ENCODE results near the gene HES5. TPM values are rescaled to one million over a fixed set of nuclear protein-coding genes. Genes with fewer than 3 reads are reported as not detected.

Gene HES5
- total and polyA plus RNA-seq, 7 experiments from 2014 or later = not detected

DNA sequence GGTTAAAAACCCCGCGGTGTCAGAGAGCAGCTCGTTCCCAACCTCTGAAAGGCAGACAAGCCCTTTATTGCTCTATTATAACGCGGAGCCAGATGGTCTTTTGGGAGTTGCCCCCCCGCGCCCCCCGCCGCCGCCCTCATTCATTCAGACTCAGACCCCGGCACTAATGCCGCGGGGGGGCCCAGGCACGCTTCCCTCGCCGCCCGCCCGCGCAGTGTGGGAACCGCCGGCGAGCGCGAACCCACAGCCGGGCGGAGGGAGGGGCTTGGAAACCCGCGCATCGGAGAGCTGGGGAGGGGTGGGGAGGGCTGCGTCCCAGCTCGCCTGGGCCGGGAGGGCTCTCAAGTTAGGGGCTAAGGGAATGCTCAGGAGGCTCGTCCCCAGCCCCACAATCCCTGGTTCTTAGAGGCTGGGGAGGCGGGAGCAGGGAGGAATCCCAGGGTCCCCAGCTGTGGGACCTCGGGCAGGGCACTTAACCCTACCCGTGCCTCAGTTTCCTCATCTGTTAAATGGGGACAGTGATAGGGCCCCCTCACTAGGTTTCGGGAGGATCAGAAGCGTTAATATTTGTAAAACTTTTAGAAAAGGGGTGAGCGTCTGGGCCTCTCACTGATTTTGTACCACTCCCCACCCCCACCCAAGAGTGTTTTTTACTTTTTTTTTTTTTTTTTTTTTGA, 10.9 kb upstream of the HES5 start:
- no peak overlapping the region for H3K27ac Mint-ChIP-seq
- intact Hi-C loops (cut with micrococcal nuclease) = no loop called here
- H3K27me3 Mint-ChIP-seq = peaks cover 0 to 25% (median 0%) of the 10 kb centered on the region in 5 donors
- peaks cover 0 to 26% (median 6%) of the 10 kb centered on the region in 7 donors for H3K4me1 Mint-ChIP-seq
- H3K4me3 Mint-ChIP-seq = peak overlapping the region in 3 of 10 donors; percentile 23 to 42 (median 41)
- no peaks in the 10 kb centered on the region for H3K9me3 Mint-ChIP-seq
- no peak overlapping the region for H3K27ac ChIP-seq (ENCODE audit: low read depth, low read length)
- CTCF ChIA-PET = interaction anchor here (1.1 kb wide), 1 partner anchor 17 kb away, joined by 3 read pairs; no protein-coding TSS in a partner anchor
- no peak for ATAC-seq
- POLR2A ChIA-PET = interaction anchor here (1.1 to 11.7 kb wide), 2 partner anchors 11 to 149 kb away, joined by 5 to 294 read pairs; partner anchors contain the start of genes HES5, MORN1, PANK4 and RER1
- H3K9me3 ChIP-seq (ENCODE audit: control insufficient read depth in 2 of 3, low read length in 3 of 3) = no peaks in the 10 kb centered on the region
- H3K36me3 Mint-ChIP-seq = no peaks in the 10 kb centered on the region
- no peaks in the 10 kb centered on the region for H3K36me3 ChIP-seq (ENCODE audit: control insufficient read depth in 2 of 3, insufficient read depth in 3 of 3, low read length in 3 of 3)
- H3K4me1 ChIP-seq (ENCODE audit: control insufficient read depth in 2 of 2, insufficient read depth in 2 of 2, low read length in 2 of 2) = peaks cover 0 to 24% of the 10 kb centered on the region in 2 donors
- H3K27me3 ChIP-seq (ENCODE audit: control insufficient read depth in 2 of 2, insufficient read depth in 2 of 2, low read length in 2 of 2) = no peaks in the 10 kb centered on the region
- no peak overlapping the region for H3K4me3 ChIP-seq (ENCODE audit: low read length)
- no peak for DNase-seq

DNA sequence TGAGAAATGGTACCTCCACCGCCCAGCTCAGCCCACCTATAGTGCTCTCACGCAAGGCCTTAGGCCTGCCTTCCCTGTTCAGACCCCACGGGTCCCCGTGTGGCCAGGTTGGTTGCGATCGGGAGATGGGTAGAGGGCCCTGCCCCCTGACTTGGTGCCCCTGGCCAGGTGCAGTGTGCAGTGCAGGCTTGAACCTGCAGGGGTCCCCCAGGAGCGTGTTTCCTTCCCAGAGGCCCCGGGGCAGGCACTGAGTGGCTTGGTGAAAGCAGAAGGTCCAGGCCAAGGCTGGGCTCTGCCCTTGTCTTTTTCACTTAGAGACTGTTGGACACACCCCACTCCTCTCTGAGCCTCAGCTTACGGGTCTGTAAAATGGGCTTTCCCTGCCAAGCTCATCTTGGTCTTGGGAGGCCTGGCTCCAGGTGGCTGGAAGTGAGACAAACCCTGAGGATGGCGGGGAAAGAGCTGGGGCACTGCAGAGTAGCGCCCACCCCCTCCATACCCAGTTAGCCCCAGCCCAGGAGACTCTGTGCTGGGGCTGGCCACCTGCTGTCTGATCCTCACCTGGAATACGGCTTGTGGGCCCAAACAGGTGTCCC, 9.3 kb upstream of the HES5 start:
- Mint-ChIP-seq H3K9me3 (no peaks in the 10 kb centered on the region), H3K36me3 (no peaks in the 10 kb centered on the region), H3K4me1 (peaks cover 0 to 19% (median 6%) of the 10 kb centered on the region in 7 donors), H3K27ac (no peak overlapping the region), H3K27me3 (peaks cover 0 to 31% (median 0%) of the 10 kb centered on the region in 5 donors), H3K4me3 (no peak overlapping the region)
- no peaks in the 10 kb centered on the region for H3K9me3 ChIP-seq (ENCODE audit: control insufficient read depth in 2 of 3, low read length in 3 of 3)
- H3K4me3 ChIP-seq (ENCODE audit: low read length) = no peak overlapping the region
- ChIA-PET POLR2A (interaction anchor here (0.9 to 11.7 kb wide), 3 partner anchors 9 to 148 kb away, joined by 4 to 294 read pairs (median 5); partner anchors contain the start of genes HES5, MORN1, PANK4 and RER1), CTCF (interaction anchor here (1.5 kb wide), 1 partner anchor 8 kb away, joined by 3 read pairs; no protein-coding TSS in a partner anchor)
- H3K4me1 ChIP-seq (ENCODE audit: control insufficient read depth in 2 of 2, insufficient read depth in 2 of 2, low read length in 2 of 2) = peaks cover 0 to 15% of the 10 kb centered on the region in 2 donors
- ATAC-seq (peak; percentile 63), DNase-seq (no peak)
- H3K27me3 ChIP-seq (ENCODE audit: control insufficient read depth in 2 of 2, insufficient read depth in 2 of 2, low read length in 2 of 2) = no peaks in the 10 kb centered on the region
- intact Hi-C loops (cut with micrococcal nuclease) = no loop called here
- H3K27ac ChIP-seq (ENCODE audit: low read depth, low read length) = no peak overlapping the region
- H3K36me3 ChIP-seq (ENCODE audit: control insufficient read depth in 2 of 3, insufficient read depth in 3 of 3, low read length in 3 of 3) = no peaks in the 10 kb centered on the region

DNA sequence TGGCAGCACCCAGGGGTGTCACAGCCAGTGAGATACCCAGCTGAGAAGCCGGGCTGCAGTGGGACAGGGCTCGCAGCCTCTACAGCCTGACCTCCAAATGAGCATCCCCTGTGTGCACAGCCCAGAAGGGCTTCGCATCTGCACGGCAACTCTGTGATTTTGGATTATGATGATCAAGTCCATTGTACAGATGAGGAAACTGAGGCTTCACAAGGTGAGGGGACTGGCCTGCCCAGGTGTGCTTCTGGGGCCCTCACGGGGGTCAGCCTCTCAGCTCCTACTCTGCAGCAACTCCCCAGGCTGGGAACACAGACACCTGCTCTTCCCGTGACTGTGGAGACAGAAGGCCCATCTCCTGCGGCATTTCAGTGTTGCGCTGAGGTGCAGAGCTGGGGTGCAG, 8.8 kb upstream of the HES5 start:
- no peak overlapping the region for H3K4me3 Mint-ChIP-seq
- ChIA-PET CTCF (interaction anchor here (1.5 kb wide), 1 partner anchor 8 kb away, joined by 3 read pairs; no protein-coding TSS in a partner anchor), POLR2A (interaction anchor here (1.6 to 11.7 kb wide), 2 partner anchors 9 to 10 kb away, joined by 4 to 294 read pairs; partner anchors contain the start of genes HES5 and PANK4)
- peaks cover 0 to 33% (median 0%) of the 10 kb centered on the region in 5 donors for H3K27me3 Mint-ChIP-seq
- H3K36me3 ChIP-seq (ENCODE audit: control insufficient read depth in 2 of 3, insufficient read depth in 3 of 3, low read length in 3 of 3) = no peaks in the 10 kb centered on the region
- no peak overlapping the region for H3K27ac Mint-ChIP-seq
- intact Hi-C loops (cut with micrococcal nuclease) = no loop called here
- H3K4me1 Mint-ChIP-seq = peaks cover 0 to 14% (median 6%) of the 10 kb centered on the region in 7 donors
- H3K27ac ChIP-seq (ENCODE audit: low read depth, low read length) = no peak overlapping the region
- no peaks in the 10 kb centered on the region for H3K9me3 ChIP-seq (ENCODE audit: control insufficient read depth in 2 of 3, low read length in 3 of 3)
- H3K27me3 ChIP-seq (ENCODE audit: control insufficient read depth in 2 of 2, insufficient read depth in 2 of 2, low read length in 2 of 2) = no peaks in the 10 kb centered on the region
- DNase-seq (no peak), ATAC-seq (no peak)
- H3K9me3 Mint-ChIP-seq = no peaks in the 10 kb centered on the region
- H3K36me3 Mint-ChIP-seq = no peaks in the 10 kb centered on the region
- H3K4me3 ChIP-seq (ENCODE audit: low read length) = no peak overlapping the region
- H3K4me1 ChIP-seq (ENCODE audit: control insufficient read depth in 2 of 2, insufficient read depth in 2 of 2, low read length in 2 of 2) = peaks cover 0 to 11% of the 10 kb centered on the region in 2 donors

DNA sequence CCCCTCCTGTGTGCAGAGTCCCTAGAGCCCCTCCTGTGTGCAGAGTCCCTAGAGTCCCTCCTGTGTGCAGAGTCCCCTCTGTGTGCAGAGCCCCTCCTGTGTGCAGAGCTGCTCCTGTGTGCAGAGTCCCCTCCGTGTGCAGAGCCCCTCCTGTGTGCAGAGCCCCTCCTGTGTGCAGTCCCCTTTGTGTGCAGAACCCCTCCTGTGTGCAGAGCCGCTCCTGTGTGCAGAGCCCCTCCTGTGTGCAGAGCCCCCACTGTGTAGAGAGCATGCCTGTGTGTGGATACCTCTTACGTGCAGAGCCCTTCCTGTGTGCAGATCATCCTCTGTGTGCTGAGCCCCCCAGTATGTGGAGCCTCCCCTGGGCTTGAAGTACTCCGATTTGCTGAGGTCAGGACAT, 8.3 kb upstream of the HES5 start:
- H3K4me3 ChIP-seq (ENCODE audit: low read length) = no peak overlapping the region
- H3K9me3 ChIP-seq (ENCODE audit: control insufficient read depth in 2 of 3, low read length in 3 of 3) = no peaks in the 10 kb centered on the region
- H3K27ac ChIP-seq (ENCODE audit: low read depth, low read length) = no peak overlapping the region
- POLR2A ChIA-PET = interaction anchor here (1.6 to 11.7 kb wide), 2 partner anchors 9 to 10 kb away, joined by 4 to 294 read pairs; partner anchors contain the start of genes HES5 and PANK4
- H3K27me3 Mint-ChIP-seq = peaks cover 0 to 36% (median 0%) of the 10 kb centered on the region in 5 donors
- H3K27me3 ChIP-seq (ENCODE audit: control insufficient read depth in 2 of 2, insufficient read depth in 2 of 2, low read length in 2 of 2) = no peaks in the 10 kb centered on the region
- CTCF ChIA-PET = no interaction called here
- peak overlapping the region in 1 of 9 donors; percentile 23 for H3K27ac Mint-ChIP-seq
- peaks cover 0 to 8% of the 10 kb centered on the region in 2 donors for H3K4me1 ChIP-seq (ENCODE audit: control insufficient read depth in 2 of 2, insufficient read depth in 2 of 2, low read length in 2 of 2)
- no peak for ATAC-seq
- no peaks in the 10 kb centered on the region for H3K36me3 Mint-ChIP-seq
- H3K36me3 ChIP-seq (ENCODE audit: control insufficient read depth in 2 of 3, insufficient read depth in 3 of 3, low read length in 3 of 3) = no peaks in the 10 kb centered on the region
- H3K4me3 Mint-ChIP-seq = no peak overlapping the region
- no peaks in the 10 kb centered on the region for H3K9me3 Mint-ChIP-seq
- DNase-seq = no peak
- intact Hi-C loops (cut with micrococcal nuclease) = no loop called here
- H3K4me1 Mint-ChIP-seq = peaks cover 0 to 13% (median 6%) of the 10 kb centered on the region in 7 donors

DNA sequence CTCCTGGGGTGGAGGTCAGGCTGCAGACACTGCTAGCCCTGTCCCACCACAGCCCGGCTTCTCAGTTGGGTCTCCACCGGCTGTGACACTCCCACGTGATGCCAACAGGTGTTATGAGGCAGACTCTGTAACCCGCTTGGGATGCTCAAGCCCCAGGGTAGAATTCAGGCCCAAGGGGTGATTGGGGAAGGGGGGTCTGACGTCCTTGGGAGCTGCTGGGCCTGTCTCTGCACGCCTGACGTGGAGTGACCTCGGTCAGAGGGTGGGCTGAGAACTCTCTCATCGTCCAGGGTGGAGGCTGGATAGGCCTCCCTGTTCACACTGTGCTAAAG, 7.7 kb upstream of the HES5 start:
- Mint-ChIP-seq H3K9me3 (no peaks in the 10 kb centered on the region), H3K4me3 (no peak overlapping the region), H3K36me3 (no peaks in the 10 kb centered on the region), H3K27ac (no peak overlapping the region), H3K27me3 (peaks cover 0 to 38% (median 1%) of the 10 kb centered on the region in 5 donors), H3K4me1 (peaks cover 0 to 13% (median 6%) of the 10 kb centered on the region in 7 donors)
- DNase-seq = no peak
- CTCF ChIA-PET = no interaction called here
- no peaks in the 10 kb centered on the region for H3K27me3 ChIP-seq (ENCODE audit: control insufficient read depth in 2 of 2, insufficient read depth in 2 of 2, low read length in 2 of 2)
- ATAC-seq = no peak
- POLR2A ChIA-PET = no interaction called here
- H3K9me3 ChIP-seq (ENCODE audit: control insufficient read depth in 2 of 3, low read length in 3 of 3) = no peaks in the 10 kb centered on the region
- H3K4me1 ChIP-seq (ENCODE audit: control insufficient read depth in 2 of 2, insufficient read depth in 2 of 2, low read length in 2 of 2) = peaks cover 0 to 8% of the 10 kb centered on the region in 2 donors
- intact Hi-C loops (cut with micrococcal nuclease) = no loop called here
- no peak overlapping the region for H3K27ac ChIP-seq (ENCODE audit: low read depth, low read length)
- H3K4me3 ChIP-seq (ENCODE audit: low read length) = no peak overlapping the region
- H3K36me3 ChIP-seq (ENCODE audit: control insufficient read depth in 2 of 3, insufficient read depth in 3 of 3, low read length in 3 of 3) = no peaks in the 10 kb centered on the region

DNA sequence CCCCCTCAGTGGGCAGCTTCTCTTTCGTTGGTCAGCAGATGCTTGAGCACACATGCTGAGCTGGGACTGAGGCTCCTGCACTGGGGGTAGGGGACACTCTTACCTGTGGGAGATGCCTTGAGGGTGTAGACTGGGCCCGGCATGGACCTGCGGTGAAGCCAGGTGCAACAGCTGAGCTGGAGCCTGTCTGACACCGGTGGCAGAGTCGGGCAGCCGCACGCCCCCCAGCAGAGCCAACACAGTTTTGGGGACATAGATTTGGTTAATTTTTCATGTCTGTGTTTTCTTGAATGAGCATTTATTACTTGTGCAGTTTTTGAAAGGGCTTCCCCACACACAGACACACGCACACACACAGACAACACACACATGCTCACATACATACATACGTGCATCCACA, 5.9 kb upstream of the HES5 start:
- POLR2A ChIA-PET = interaction anchor here (0.8 to 13.2 kb wide), 3 partner anchors 8 to 390 kb away, joined by 3 to 294 read pairs (median 4); no protein-coding TSS in a partner anchor
- Mint-ChIP-seq H3K4me1 (peaks cover 0 to 2% (median 1%) of the 10 kb centered on the region in 7 donors), H3K36me3 (no peaks in the 10 kb centered on the region), H3K4me3 (peak overlapping the region in 1 of 10 donors; percentile 34), H3K9me3 (no peaks in the 10 kb centered on the region), H3K27me3 (peaks cover 0 to 34% (median 2%) of the 10 kb centered on the region in 5 donors), H3K27ac (no peak overlapping the region)
- Histone ChIP-seq H3K27me3 (ENCODE audit: control insufficient read depth in 2 of 2, insufficient read depth in 2 of 2, low read length in 2 of 2) (peaks cover 2 to 6% of the 10 kb centered on the region in 2 donors), H3K4me1 (ENCODE audit: control insufficient read depth in 2 of 2, insufficient read depth in 2 of 2, low read length in 2 of 2) (peaks cover 1 to 3% of the 10 kb centered on the region in 2 donors), H3K9me3 (ENCODE audit: control insufficient read depth in 2 of 3, low read length in 3 of 3) (no peaks in the 10 kb centered on the region), H3K36me3 (ENCODE audit: control insufficient read depth in 2 of 3, insufficient read depth in 3 of 3, low read length in 3 of 3) (no peaks in the 10 kb centered on the region), H3K4me3 (ENCODE audit: low read length) (no peak overlapping the region), H3K27ac (ENCODE audit: low read depth, low read length) (no peak overlapping the region)
- intact Hi-C loops (cut with micrococcal nuclease) = no loop called here
- CTCF ChIA-PET = no interaction called here
- ATAC-seq (no peak), DNase-seq (no peak)
